Body of pancreas (tissue), 4 donors: ENCODE results near the gene SSC5D.

Experiments used
- POLR2A ChIP-seq, 3 donors: fragments of 450-650 bp; IDR thresholded peaks; one replicate each; pipeline ENCODE4 v1.6.1; 2016; ENCODE audit warnings: antibody characterized with exemption in 3 of 3, mild to moderate bottlenecking in 2 of 3
- TF ChIP-seq, protein P1 (sequence below), 7 experiments: fragments of 450-650 bp in 4 of 7; fragments of 200-600 bp in 3 of 7; sonication (generic) in 3 of 7; IDR thresholded peaks; one replicate each; pipeline ENCODE4 v1.5.1; 2016 to 2019; ENCODE audit warnings: antibody characterized with exemption in 7 of 7

GRCh38 chr19:55459551-55459949 is 28.7 kb upstream of the SSC5D start:
- TF ChIP-seq, protein P1, sequence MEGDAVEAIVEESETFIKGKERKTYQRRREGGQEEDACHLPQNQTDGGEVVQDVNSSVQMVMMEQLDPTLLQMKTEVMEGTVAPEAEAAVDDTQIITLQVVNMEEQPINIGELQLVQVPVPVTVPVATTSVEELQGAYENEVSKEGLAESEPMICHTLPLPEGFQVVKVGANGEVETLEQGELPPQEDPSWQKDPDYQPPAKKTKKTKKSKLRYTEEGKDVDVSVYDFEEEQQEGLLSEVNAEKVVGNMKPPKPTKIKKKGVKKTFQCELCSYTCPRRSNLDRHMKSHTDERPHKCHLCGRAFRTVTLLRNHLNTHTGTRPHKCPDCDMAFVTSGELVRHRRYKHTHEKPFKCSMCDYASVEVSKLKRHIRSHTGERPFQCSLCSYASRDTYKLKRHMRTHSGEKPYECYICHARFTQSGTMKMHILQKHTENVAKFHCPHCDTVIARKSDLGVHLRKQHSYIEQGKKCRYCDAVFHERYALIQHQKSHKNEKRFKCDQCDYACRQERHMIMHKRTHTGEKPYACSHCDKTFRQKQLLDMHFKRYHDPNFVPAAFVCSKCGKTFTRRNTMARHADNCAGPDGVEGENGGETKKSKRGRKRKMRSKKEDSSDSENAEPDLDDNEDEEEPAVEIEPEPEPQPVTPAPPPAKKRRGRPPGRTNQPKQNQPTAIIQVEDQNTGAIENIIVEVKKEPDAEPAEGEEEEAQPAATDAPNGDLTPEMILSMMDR (IDR thresholded peaks at IDR 0.05), result no peak
- no peak for TF ChIP-seq POLR2A (IDR thresholded peaks at IDR 0.05)
